SK-N-SH treated with all-trans-retinoic acid at 6 μM for 48 hours (cell line): ENCODE measurements around the gene ATP2C1.

Source experiments
- ATAC-seq: fragments of 200-7000 bp; cut with Tn5 transposase; 3 replicates; pipeline ENCODE4 v1.9.1; 2020; ENCODE audit warnings: mild to moderate bottlenecking, moderate library complexity
- ARNTL ChIP-seq: fragments of 450-650 bp; formaldehyde crosslinking; IDR thresholded peaks from 2 replicates; pipeline ENCODE4 v1.5.0; 2020; ENCODE audit warnings: low read depth, mild to moderate bottlenecking, moderate library complexity, borderline replicate concordance
- BACH2 ChIP-seq: fragments of 250-450 bp; sonication (Bioruptor Pico); IDR thresholded peaks from 2 replicates; pipeline ENCODE4 v1.9.0; 2021; ENCODE audit warnings: mild to moderate bottlenecking, borderline replicate concordance
- CREB5 ChIP-seq: fragments of 250-450 bp; sonication (Bioruptor Pico); IDR thresholded peaks from 2 replicates; pipeline ENCODE4 v1.5.1; 2020; ENCODE audit warnings: low read depth, mild to moderate bottlenecking, moderate library complexity
- CSDC2 ChIP-seq: fragments of 250-450 bp; sonication (Bioruptor Pico); IDR thresholded peaks from 2 replicates; pipeline ENCODE4 v1.5.0; 2020; ENCODE audit warnings: mild to moderate bottlenecking, moderate library complexity
- ESRRG ChIP-seq: fragments of 250-450 bp; sonication (Bioruptor Pico); IDR thresholded peaks from 2 replicates; pipeline ENCODE4 v1.6.1; 2021; ENCODE audit warnings: mild to moderate bottlenecking
- GLIS3 ChIP-seq: fragments of 250-450 bp; sonication (Bioruptor Pico); IDR thresholded peaks from 2 replicates; pipeline ENCODE4 v1.5.0; 2020; ENCODE audit warnings: mild to moderate bottlenecking, moderate library complexity
- ISL1 ChIP-seq: fragments of 250-450 bp; sonication (Bioruptor Pico); IDR thresholded peaks from 2 replicates; pipeline ENCODE4 v2.1.2; 2022; ENCODE audit warnings: mild to moderate bottlenecking, moderate library complexity
- POU6F1 ChIP-seq: fragments of 250-450 bp; sonication (Bioruptor Pico); IDR thresholded peaks from 2 replicates; pipeline ENCODE4 v1.8.0; 2021; ENCODE audit warnings: low read depth, mild to moderate bottlenecking, moderate library complexity, borderline replicate concordance
- PPARA ChIP-seq: fragments of 250-450 bp; sonication (Bioruptor Pico); IDR thresholded peaks from 2 replicates; pipeline ENCODE4 v1.5.0; 2020; ENCODE audit warnings: mild to moderate bottlenecking, borderline replicate concordance
- RARB ChIP-seq: fragments of 250-450 bp; sonication (Bioruptor Pico); IDR thresholded peaks from 2 replicates; pipeline ENCODE4 v1.8.0; 2021; ENCODE audit warnings: mild to moderate bottlenecking, moderate library complexity
- SNAI2 ChIP-seq: fragments of 250-450 bp; sonication (Bioruptor Pico); IDR thresholded peaks from 2 replicates; pipeline ENCODE4 v1.5.0; 2020; ENCODE audit warnings: mild to moderate bottlenecking, moderate library complexity
- TCF4 ChIP-seq: fragments of 250-450 bp; sonication (Bioruptor Pico); IDR thresholded peaks from 2 replicates; pipeline ENCODE4 v1.8.0; 2021; ENCODE audit warnings: mild to moderate bottlenecking, moderate library complexity, borderline replicate concordance
- TOX ChIP-seq: fragments of 250-450 bp; sonication (Bioruptor Pico); IDR thresholded peaks from 2 replicates; pipeline ENCODE4 v1.8.0; 2021; ENCODE audit warnings: mild to moderate bottlenecking, moderate library complexity, borderline replicate concordance
- TSHZ2 ChIP-seq: fragments of 250-450 bp; sonication (Bioruptor Pico); IDR thresholded peaks from 2 replicates; pipeline ENCODE4 v1.5.0; 2020; ENCODE audit warnings: mild to moderate bottlenecking, moderate library complexity
- ZC3H10 ChIP-seq: fragments of 250-450 bp; sonication (Bioruptor Pico); IDR thresholded peaks from 2 replicates; pipeline ENCODE4 v1.5.1; 2021; ENCODE audit warnings: mild to moderate bottlenecking, moderate library complexity
- ZFP3 ChIP-seq: fragments of 250-450 bp; sonication (Bioruptor Pico); IDR thresholded peaks from 2 replicates; pipeline ENCODE4 v1.5.0; 2020; ENCODE audit warnings: mild to moderate bottlenecking, moderate library complexity
- ZFP30 ChIP-seq: fragments of 450-650 bp; formaldehyde crosslinking; IDR thresholded peaks from 2 replicates; pipeline ENCODE4 v1.5.0; 2022; ENCODE audit warnings: mild to moderate bottlenecking, moderate library complexity
- ZNF565 ChIP-seq: fragments of 450-650 bp; formaldehyde crosslinking; conservative IDR thresholded peaks from 2 replicates; pipeline ENCODE4 v1.5.0; 2020; ENCODE audit warnings: low read depth, mild to moderate bottlenecking, moderate library complexity
- ZNF70 ChIP-seq: fragments of 450-650 bp; formaldehyde crosslinking; IDR thresholded peaks from 2 replicates; pipeline ENCODE4 v1.5.0; 2020; ENCODE audit warnings: mild to moderate bottlenecking, moderate library complexity
- ZNF8 ChIP-seq: fragments of 450-650 bp; formaldehyde crosslinking; IDR thresholded peaks from 2 replicates; pipeline ENCODE4 v1.5.0; 2020; ENCODE audit warnings: mild to moderate bottlenecking, moderate library complexity
- TF ChIP-seq, protein P1 (sequence below): fragments of 250-450 bp; sonication (Bioruptor Pico); IDR thresholded peaks from 2 replicates; pipeline ENCODE4 v1.8.0; 2020; ENCODE audit warnings: mild to moderate bottlenecking, moderate library complexity, borderline replicate concordance
- TF ChIP-seq, protein P2 (sequence below): fragments of 250-450 bp; sonication (Bioruptor Pico); IDR thresholded peaks from 2 replicates; pipeline ENCODE4 v1.5.1; 2021; ENCODE audit warnings: mild to moderate bottlenecking, moderate library complexity

Gene ATP2C1

DNA sequence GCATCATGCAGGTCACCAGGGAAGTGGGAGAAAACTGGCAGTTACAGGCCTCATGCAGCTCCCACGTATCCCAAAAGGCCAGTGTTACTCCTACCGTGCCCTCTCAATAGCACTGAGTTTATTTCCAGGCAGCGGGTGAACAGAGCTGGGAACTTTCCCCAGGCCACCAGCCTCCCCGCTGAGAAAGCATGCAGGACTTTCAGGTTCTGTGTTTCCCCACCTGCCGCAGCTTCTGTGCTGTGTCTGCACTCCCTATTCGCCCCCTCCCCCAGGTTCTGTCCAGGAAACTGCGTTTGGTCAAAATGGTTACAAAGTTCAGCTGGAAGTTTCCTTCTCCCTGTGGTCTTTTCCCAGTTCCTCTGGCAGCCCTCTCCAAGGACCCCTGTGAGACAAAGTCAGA is 154.1 kb downstream of the ATP2C1 start:
- TF ChIP-seq CREB5: no peak
- no peak for TF ChIP-seq ZFP3 (CRISPR knock-in tag)
- TF ChIP-seq ZNF8 (CRISPR knock-in tag): no peak
- no peak for TF ChIP-seq ZNF565 (CRISPR knock-in tag)
- TF ChIP-seq BACH2: no peak
- no peak for TF ChIP-seq TCF4 (CRISPR knock-in tag)
- ATAC-seq: no peak

GRCh38 chr3:131050001-131050400 is 156.1 kb downstream of the ATP2C1 start:
- no peak for TF ChIP-seq ARNTL (CRISPR knock-in tag)
- TF ChIP-seq, protein P1, sequence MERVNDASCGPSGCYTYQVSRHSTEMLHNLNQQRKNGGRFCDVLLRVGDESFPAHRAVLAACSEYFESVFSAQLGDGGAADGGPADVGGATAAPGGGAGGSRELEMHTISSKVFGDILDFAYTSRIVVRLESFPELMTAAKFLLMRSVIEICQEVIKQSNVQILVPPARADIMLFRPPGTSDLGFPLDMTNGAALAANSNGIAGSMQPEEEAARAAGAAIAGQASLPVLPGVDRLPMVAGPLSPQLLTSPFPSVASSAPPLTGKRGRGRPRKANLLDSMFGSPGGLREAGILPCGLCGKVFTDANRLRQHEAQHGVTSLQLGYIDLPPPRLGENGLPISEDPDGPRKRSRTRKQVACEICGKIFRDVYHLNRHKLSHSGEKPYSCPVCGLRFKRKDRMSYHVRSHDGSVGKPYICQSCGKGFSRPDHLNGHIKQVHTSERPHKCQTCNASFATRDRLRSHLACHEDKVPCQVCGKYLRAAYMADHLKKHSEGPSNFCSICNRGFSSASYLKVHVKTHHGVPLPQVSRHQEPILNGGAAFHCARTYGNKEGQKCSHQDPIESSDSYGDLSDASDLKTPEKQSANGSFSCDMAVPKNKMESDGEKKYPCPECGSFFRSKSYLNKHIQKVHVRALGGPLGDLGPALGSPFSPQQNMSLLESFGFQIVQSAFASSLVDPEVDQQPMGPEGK (CRISPR knock-in tag): no peak
- TF ChIP-seq TSHZ2 (CRISPR knock-in tag): no peak
- no peak for TF ChIP-seq ZNF8 (CRISPR knock-in tag)
- no peak for TF ChIP-seq GLIS3
- TF ChIP-seq, protein P2, sequence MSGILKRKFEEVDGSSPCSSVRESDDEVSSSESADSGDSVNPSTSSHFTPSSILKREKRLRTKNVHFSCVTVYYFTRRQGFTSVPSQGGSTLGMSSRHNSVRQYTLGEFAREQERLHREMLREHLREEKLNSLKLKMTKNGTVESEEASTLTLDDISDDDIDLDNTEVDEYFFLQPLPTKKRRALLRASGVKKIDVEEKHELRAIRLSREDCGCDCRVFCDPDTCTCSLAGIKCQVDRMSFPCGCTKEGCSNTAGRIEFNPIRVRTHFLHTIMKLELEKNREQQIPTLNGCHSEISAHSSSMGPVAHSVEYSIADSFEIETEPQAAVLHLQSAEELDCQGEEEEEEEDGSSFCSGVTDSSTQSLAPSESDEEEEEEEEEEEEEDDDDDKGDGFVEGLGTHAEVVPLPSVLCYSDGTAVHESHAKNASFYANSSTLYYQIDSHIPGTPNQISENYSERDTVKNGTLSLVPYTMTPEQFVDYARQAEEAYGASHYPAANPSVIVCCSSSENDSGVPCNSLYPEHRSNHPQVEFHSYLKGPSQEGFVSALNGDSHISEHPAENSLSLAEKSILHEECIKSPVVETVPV (CRISPR knock-in tag): no peak
- TF ChIP-seq PPARA (CRISPR knock-in tag): no peak
- no peak for TF ChIP-seq ZNF70 (CRISPR knock-in tag)
- no peak for TF ChIP-seq SNAI2 (CRISPR knock-in tag)
- no peak for TF ChIP-seq POU6F1 (CRISPR knock-in tag)
- TF ChIP-seq RARB (CRISPR knock-in tag): no peak
- no peak for TF ChIP-seq ZNF565 (CRISPR knock-in tag)
- TF ChIP-seq BACH2: no peak
- no peak for TF ChIP-seq ZC3H10 (CRISPR knock-in tag)
- TF ChIP-seq CSDC2 (CRISPR knock-in tag): no peak
- no peak for TF ChIP-seq ISL1
- no peak for TF ChIP-seq TOX (CRISPR knock-in tag)
- TF ChIP-seq ZFP3 (CRISPR knock-in tag): no peak
- no peak for TF ChIP-seq ZFP30 (CRISPR knock-in tag)
- no peak for TF ChIP-seq ESRRG (CRISPR knock-in tag)
- no peak for ATAC-seq

GRCh38 chr3:131053043-131053859 is 159.4 kb downstream of the ATP2C1 start:
- TF ChIP-seq RARB (CRISPR knock-in tag): no peak
- no peak for TF ChIP-seq TCF4 (CRISPR knock-in tag)
- no peak for TF ChIP-seq SNAI2 (CRISPR knock-in tag)
- ATAC-seq: peak; percentile 40; the same call in 2 of the 3 replicates
